WTC11 (cell line): Measurements from ENCODE around the gene ENPP7. TPM values are rescaled to one million over a fixed set of nuclear protein-coding genes. Genes with fewer than 3 reads are reported as not detected.
A peak's percentile ranks its signal among the peaks of the same experiment; 100 is the strongest.

ENCODE experiments used
- ATAC-seq: fragments of 200-7000 bp; cut with Tn5 transposase; 2 replicates; pipeline ENCODE4 v1.10.0; 2021; ENCODE audit warnings: mild to moderate bottlenecking, moderate library complexity
- CTCF ChIA-PET: fragments of 300-600 bp; sonication (Branson Sonifier 250); formaldehyde crosslinking; loops from one replicate; lab custom pipeline; 2021; ENCODE audit warnings: antibody characterized with exemption; lab: Charles Lee
- POLR2A ChIA-PET: fragments of 350-600 bp; sonication (Branson Sonifier 250); formaldehyde crosslinking; loops from one replicate; lab custom pipeline; 2021; ENCODE audit warnings: antibody characterized with exemption; lab: Charles Lee
- DNase-seq: peaks from one replicate; pipeline ENCODE4 v3.0.0; 2021; ENCODE audit warnings: low spot score
- H3K27ac Mint-ChIP-seq: 2 replicates; pipeline ENCODE4 v1.8.0; 2021; ENCODE audit warnings: mixed read lengths
- H3K27me3 Mint-ChIP-seq: 2 replicates; pipeline ENCODE4 v1.8.0; 2021; ENCODE audit warnings: low read depth, mild to moderate bottlenecking, moderate library complexity, mixed read lengths
- H3K36me3 Mint-ChIP-seq: 2 replicates; pipeline ENCODE4 v1.8.0; 2021; ENCODE audit warnings: mixed read lengths
- H3K4me1 Mint-ChIP-seq: 2 replicates; pipeline ENCODE4 v1.8.0; 2022; ENCODE audit warnings: mixed read lengths
- H3K4me3 Mint-ChIP-seq: 2 replicates; pipeline ENCODE4 v1.8.0; 2021; ENCODE audit warnings: mild to moderate bottlenecking, moderate library complexity, mixed read lengths
- H3K9me3 Mint-ChIP-seq: 2 replicates; pipeline ENCODE4 v1.8.0; 2021; ENCODE audit warnings: mixed read lengths
- ATF1 ChIP-seq: sonication (generic); formaldehyde crosslinking; IDR thresholded peaks from 2 replicates; pipeline ENCODE4 v1.8.1; 2023; ENCODE audit warnings: mild to moderate bottlenecking, moderate library complexity, missing genetic modification reagents
- ESRRA ChIP-seq: sonication (generic); formaldehyde crosslinking; IDR thresholded peaks from 2 replicates; pipeline ENCODE4 v1.8.1; 2022; ENCODE audit warnings: mild to moderate bottlenecking, missing genetic modification reagents, borderline replicate concordance
- JAZF1 ChIP-seq: fragments of 250-450 bp; sonication (Bioruptor Pico); IDR thresholded peaks from 2 replicates; pipeline ENCODE4 v1.9.0; 2021; ENCODE audit warnings: moderate library complexity, mild to moderate bottlenecking, inconsistent platforms
- JUN ChIP-seq: sonication (generic); formaldehyde crosslinking; IDR thresholded peaks from 2 replicates; pipeline ENCODE4 v1.8.0; 2023; ENCODE audit warnings: mild to moderate bottlenecking, missing genetic modification reagents
- ZBTB21 ChIP-seq: sonication (generic); formaldehyde crosslinking; IDR thresholded peaks from 2 replicates; pipeline ENCODE4 v1.8.1; 2023; ENCODE audit warnings: mild to moderate bottlenecking, missing genetic modification reagents, borderline replicate concordance
- ZNF423 ChIP-seq: fragments of 250-450 bp; sonication (Bioruptor Pico); IDR thresholded peaks from 2 replicates; pipeline ENCODE4 v2.1.2; 2022; ENCODE audit warnings: mild to moderate bottlenecking, moderate library complexity
- total RNA-seq: library from RNA; stranded (reverse); gene quantifications from 3 replicates; pipeline ENCODE4 v1.2.3, GENCODE V29; 2021
- TF ChIP-seq, protein P1 (sequence below): sonication (generic); formaldehyde crosslinking; IDR thresholded peaks from 2 replicates; pipeline ENCODE4 v1.8.0; 2023; ENCODE audit warnings: missing genetic modification reagents, mild to moderate bottlenecking, borderline replicate concordance
- TF ChIP-seq, protein P2 (sequence below): fragments of 250-450 bp; sonication (Bioruptor Pico); IDR thresholded peaks from 2 replicates; pipeline ENCODE4 v1.9.0; 2021; ENCODE audit warnings: mild to moderate bottlenecking
- TF ChIP-seq, protein P3 (sequence below): fragments of 200-600 bp; IDR thresholded peaks from 2 replicates; pipeline ENCODE4 v1.8.0; 2022; ENCODE audit warnings: antibody characterized with exemption

ENPP7 gene
- total RNA-seq, 1 experiment from 2014 or later: not detected

DNA sequence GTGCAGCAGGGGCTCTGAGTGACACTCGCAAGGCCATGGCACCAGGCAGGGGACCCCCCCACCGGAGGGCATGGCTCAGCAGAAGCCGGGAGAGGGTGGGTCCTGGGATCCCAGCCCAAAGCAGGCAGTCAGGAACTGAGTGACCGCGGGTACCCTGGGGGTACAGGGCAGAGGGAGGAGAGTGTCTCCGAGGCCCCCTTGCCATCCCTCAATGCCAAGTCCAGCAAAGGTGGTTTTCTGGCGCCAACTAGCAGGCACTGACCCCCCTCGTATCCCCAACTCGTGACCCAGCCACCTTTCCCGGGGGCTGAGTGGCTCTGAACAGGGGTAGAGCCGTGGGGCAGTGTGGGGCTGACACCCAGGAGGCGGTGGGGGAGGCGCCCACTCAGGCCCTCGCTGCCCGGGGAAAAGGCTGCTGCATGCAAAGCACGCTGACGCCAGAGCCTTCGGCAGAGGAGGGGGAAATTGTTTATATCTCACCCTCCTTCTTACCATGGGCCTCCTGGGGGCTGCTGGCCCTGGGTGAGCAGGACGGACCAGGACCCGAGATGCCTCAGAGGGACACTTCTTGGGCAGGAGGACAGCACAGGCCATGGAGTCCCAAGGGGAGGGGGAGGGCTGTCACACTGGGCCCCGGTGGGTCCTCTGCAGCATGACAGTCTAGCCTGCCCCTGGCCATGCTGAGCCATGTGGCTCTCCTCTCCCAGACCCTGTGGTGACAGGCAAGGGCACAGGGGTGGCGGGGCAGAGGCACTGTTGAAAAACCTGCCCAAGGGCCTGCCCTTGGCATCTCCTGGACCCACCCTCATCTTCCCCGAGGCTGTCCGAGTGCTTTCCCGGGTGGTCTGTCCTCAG, 14.6 kb upstream of the ENPP7 start (continued):
- TF ChIP-seq, protein P1, sequence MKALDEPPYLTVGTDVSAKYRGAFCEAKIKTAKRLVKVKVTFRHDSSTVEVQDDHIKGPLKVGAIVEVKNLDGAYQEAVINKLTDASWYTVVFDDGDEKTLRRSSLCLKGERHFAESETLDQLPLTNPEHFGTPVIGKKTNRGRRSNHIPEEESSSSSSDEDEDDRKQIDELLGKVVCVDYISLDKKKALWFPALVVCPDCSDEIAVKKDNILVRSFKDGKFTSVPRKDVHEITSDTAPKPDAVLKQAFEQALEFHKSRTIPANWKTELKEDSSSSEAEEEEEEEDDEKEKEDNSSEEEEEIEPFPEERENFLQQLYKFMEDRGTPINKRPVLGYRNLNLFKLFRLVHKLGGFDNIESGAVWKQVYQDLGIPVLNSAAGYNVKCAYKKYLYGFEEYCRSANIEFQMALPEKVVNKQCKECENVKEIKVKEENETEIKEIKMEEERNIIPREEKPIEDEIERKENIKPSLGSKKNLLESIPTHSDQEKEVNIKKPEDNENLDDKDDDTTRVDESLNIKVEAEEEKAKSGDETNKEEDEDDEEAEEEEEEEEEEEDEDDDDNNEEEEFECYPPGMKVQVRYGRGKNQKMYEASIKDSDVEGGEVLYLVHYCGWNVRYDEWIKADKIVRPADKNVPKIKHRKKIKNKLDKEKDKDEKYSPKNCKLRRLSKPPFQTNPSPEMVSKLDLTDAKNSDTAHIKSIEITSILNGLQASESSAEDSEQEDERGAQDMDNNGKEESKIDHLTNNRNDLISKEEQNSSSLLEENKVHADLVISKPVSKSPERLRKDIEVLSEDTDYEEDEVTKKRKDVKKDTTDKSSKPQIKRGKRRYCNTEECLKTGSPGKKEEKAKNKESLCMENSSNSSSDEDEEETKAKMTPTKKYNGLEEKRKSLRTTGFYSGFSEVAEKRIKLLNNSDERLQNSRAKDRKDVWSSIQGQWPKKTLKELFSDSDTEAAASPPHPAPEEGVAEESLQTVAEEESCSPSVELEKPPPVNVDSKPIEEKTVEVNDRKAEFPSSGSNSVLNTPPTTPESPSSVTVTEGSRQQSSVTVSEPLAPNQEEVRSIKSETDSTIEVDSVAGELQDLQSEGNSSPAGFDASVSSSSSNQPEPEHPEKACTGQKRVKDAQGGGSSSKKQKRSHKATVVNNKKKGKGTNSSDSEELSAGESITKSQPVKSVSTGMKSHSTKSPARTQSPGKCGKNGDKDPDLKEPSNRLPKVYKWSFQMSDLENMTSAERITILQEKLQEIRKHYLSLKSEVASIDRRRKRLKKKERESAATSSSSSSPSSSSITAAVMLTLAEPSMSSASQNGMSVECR (CRISPR knock-in tag): no peak

DNA sequence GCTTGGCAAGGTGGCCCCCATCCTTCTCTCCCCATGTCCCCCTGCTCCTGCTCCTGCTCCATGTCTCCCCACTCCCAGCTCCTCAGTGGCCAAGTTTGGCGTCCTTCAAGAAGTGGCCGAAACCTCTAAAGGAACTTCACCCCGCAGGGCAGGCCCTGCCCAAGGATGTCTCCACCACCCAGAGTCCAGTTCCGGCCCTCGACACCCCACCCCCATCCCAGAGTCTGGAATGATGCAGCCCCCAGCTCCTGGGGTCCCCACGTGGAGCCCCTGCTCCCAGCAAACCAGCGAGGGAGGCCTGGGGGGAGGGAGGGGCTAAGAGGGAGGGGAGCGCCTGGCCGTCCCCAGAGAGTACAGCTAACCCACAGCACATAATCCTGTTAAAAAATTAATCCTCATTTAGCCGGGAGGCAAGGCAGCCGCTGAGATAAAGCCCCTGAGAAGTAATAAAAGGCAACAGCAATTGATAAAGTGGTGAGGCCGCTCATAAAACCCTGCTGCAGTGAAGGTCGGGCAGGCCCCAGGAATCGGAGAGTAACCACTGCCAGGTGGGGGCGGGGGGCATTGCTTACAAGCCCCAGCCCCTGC, 9.9 kb upstream of the ENPP7 start:
- POLR2A ChIA-PET: no interaction called here
- no peak for TF ChIP-seq ZBTB21 (CRISPR knock-in tag)
- no peak for TF ChIP-seq JAZF1 (CRISPR knock-in tag)
- TF ChIP-seq, protein P2, sequence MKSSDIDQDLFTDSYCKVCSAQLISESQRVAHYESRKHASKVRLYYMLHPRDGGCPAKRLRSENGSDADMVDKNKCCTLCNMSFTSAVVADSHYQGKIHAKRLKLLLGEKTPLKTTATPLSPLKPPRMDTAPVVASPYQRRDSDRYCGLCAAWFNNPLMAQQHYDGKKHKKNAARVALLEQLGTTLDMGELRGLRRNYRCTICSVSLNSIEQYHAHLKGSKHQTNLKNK (CRISPR knock-in tag): no peak
- no peak for TF ChIP-seq JUN (CRISPR knock-in tag)
- TF ChIP-seq ATF1 (CRISPR knock-in tag): no peak
- no peak for TF ChIP-seq ESRRA (CRISPR knock-in tag)
- H3K27me3 Mint-ChIP-seq: peaks cover 4% of the 10 kb centered on the region; the same call in 1 of the 2 replicates
- H3K27ac Mint-ChIP-seq: no peak overlapping the region
- ATAC-seq (no peak), DNase-seq (no peak)
- no peak overlapping the region for H3K4me3 Mint-ChIP-seq
- H3K4me1 Mint-ChIP-seq: peaks cover 8% of the 10 kb centered on the region; the same call in 1 of the 2 replicates
- peaks cover 10% of the 10 kb centered on the region for H3K9me3 Mint-ChIP-seq
- 0 out of 2 replicates have a peak, but pooled peaks cover 2% of the 10 kb centered on the region for H3K36me3 Mint-ChIP-seq
- CTCF ChIA-PET: interaction anchor here (1.1 to 3.2 kb wide), 2 partner anchors 12 to 20 kb away, joined by 4 to 65 read pairs; no protein-coding TSS in a partner anchor

DNA sequence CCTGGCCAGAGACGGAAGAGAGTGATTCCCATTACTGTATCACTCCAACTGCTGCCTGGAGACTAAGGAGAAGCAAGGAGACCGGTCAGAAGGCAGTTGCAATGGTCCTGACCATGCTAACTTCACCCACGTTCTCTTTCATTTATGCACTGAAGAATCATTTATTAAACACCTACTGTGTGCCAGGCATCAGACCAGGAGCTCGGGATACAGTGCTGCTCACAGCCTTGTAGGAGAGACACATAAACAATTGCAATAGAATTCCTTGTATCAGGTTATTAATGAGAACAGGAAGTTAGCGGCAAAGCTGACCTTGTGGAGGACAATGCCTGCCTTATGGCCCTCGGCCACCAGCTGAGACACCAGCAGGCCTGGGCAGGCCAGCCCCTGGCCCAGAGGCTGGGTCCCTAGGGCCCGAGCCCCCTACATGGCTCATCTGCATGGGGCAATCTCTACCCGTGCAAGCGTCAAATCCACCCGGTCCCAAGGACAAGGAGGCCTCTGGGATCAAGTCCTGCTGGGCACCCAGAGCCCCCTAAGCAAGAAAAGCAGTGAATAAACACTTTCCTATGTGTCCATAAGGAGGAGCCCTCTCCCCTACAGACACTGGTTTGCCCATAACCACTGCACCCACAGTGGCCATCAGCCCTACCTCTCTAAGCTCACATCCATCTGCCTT, 8.6 kb upstream of the ENPP7 start:
- TF ChIP-seq, protein P3, sequence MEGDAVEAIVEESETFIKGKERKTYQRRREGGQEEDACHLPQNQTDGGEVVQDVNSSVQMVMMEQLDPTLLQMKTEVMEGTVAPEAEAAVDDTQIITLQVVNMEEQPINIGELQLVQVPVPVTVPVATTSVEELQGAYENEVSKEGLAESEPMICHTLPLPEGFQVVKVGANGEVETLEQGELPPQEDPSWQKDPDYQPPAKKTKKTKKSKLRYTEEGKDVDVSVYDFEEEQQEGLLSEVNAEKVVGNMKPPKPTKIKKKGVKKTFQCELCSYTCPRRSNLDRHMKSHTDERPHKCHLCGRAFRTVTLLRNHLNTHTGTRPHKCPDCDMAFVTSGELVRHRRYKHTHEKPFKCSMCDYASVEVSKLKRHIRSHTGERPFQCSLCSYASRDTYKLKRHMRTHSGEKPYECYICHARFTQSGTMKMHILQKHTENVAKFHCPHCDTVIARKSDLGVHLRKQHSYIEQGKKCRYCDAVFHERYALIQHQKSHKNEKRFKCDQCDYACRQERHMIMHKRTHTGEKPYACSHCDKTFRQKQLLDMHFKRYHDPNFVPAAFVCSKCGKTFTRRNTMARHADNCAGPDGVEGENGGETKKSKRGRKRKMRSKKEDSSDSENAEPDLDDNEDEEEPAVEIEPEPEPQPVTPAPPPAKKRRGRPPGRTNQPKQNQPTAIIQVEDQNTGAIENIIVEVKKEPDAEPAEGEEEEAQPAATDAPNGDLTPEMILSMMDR: peak; percentile 27; the same call in 1 of the 2 replicates
- TF ChIP-seq ZNF423: no peak
- CTCF ChIA-PET: interaction anchor here (0.6 to 3.2 kb wide), 30 partner anchors 13 to 321 kb away, joined by 3 to 65 read pairs (median 4); partner anchors contain the start of genes CBX2, CBX4 and CBX8
- Mint-ChIP-seq H3K36me3 (0 out of 2 replicates have a peak, but pooled peaks cover 2% of the 10 kb centered on the region), H3K9me3 (peaks cover 10% of the 10 kb centered on the region), H3K27ac (no peak overlapping the region), H3K4me1 (peaks cover 8% of the 10 kb centered on the region; the same call in 1 of the 2 replicates), H3K27me3 (peaks cover 4% of the 10 kb centered on the region; the same call in 1 of the 2 replicates), H3K4me3 (no peak overlapping the region)
- POLR2A ChIA-PET: interaction anchor here (1.2 kb wide), 1 partner anchor 20 kb away, joined by 3 read pairs; no protein-coding TSS in a partner anchor
- ATAC-seq: peak; percentile 96
- DNase-seq: peak; percentile 31
